Endothelial cell of umbilical vein (primary cell): ENCODE results near the gene FAAP100.

Experiments used
- EZH2 ChIP-seq: IDR thresholded peaks from 2 replicates; pipeline ENCODE4 v1.6.1; 2012; ENCODE audit warnings: borderline replicate concordance, low read depth, mild to moderate bottlenecking, moderate library complexity, low read length, inconsistent platforms; ENCODE audit not compliant: severe bottlenecking
- GATA2 ChIP-seq: IDR thresholded peaks from 2 replicates; pipeline ENCODE4 v1.7.0; 2011; ENCODE audit warnings: low read depth, mild to moderate bottlenecking, moderate library complexity, mixed read lengths, low read length; ENCODE audit not compliant: insufficient read length, insufficient read depth
- MYC ChIP-seq: IDR thresholded peaks from one replicate; pipeline ENCODE4 v1.6.1; 2011; ENCODE audit warnings: mild to moderate bottlenecking, low read depth, low read length
- POLR2A ChIP-seq: IDR thresholded peaks from 2 replicates; pipeline ENCODE4 v1.6.1; 2012; ENCODE audit warnings: low read depth, mild to moderate bottlenecking, control low read depth, low read length
- POLR2AphosphoS5 ChIP-seq: IDR thresholded peaks from 2 replicates; pipeline ENCODE4 v1.6.1; 2012; ENCODE audit warnings: low read depth, mild to moderate bottlenecking, control low read depth, low read length, moderate library complexity; ENCODE audit not compliant: insufficient read depth
- TF ChIP-seq, protein P1 (sequence below), 2 donors: IDR thresholded peaks; 1 replicate in 1 of 2; 2 replicates in 1 of 2; pipeline ENCODE4 v1.5.1; 2011; ENCODE audit warnings: low read length in 2 of 2, mild to moderate bottlenecking in 2 of 2, moderate library complexity in 2 of 2, control low read depth in 1 of 2, inconsistent platforms in 1 of 2, low read depth in 1 of 2; ENCODE audit not compliant: insufficient read depth in 1 of 2; ENCODE audit errors: extremely low read depth in 1 of 2
- TF ChIP-seq, protein P2 (sequence below): IDR thresholded peaks from 2 replicates; pipeline ENCODE4 v1.6.1; 2011; ENCODE audit not compliant: insufficient read depth, insufficient read length

DNA sequence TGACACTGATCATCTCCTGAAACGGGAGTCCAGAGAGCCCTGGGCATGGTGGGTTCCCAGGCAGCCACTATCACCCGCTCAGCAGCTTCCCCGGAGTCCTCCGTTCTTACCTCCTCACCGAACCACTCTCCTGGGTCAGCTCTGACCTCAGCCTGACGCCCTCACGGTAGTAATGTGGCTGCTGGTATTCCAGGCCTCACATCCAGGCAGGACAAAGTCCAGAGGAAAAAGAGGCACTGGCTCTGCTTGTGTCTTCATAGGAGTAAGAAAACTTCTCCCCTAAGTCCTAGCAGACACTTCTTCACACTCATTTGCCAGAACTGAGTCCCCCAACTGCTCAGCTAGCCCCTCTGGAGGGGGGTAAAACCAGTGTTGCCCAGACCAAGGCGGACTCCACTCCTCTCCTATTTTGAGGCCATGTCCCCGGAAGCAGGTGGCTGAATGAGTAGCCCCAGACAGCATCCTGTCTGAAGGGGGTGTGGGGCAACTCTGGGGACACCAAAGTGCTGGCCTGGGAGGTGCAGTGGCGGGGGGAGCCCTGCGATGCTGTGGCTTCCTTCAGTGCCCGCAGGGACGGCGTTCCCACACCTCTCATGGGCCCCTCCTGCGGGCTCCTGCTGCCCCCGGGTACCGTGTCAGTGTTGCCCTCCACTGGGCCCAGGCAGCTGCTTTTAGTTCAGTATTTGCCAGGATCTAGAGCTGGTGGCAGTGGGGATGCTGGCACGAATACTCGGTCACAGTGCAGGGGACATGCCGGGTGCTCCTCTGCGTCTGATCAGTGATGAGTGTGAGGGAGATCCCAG is 18.6 kb downstream of the FAAP100 start:
- TF ChIP-seq, protein P1, sequence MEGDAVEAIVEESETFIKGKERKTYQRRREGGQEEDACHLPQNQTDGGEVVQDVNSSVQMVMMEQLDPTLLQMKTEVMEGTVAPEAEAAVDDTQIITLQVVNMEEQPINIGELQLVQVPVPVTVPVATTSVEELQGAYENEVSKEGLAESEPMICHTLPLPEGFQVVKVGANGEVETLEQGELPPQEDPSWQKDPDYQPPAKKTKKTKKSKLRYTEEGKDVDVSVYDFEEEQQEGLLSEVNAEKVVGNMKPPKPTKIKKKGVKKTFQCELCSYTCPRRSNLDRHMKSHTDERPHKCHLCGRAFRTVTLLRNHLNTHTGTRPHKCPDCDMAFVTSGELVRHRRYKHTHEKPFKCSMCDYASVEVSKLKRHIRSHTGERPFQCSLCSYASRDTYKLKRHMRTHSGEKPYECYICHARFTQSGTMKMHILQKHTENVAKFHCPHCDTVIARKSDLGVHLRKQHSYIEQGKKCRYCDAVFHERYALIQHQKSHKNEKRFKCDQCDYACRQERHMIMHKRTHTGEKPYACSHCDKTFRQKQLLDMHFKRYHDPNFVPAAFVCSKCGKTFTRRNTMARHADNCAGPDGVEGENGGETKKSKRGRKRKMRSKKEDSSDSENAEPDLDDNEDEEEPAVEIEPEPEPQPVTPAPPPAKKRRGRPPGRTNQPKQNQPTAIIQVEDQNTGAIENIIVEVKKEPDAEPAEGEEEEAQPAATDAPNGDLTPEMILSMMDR (IDR thresholded peaks at IDR 0.05; ENCODE audit: extremely low read depth in 1 of 2, insufficient read depth in 1 of 2, low read depth in 1 of 2, low read length in 2 of 2): no peak
- TF ChIP-seq POLR2A (no peak), EZH2 (no peak), POLR2AphosphoS5 (no peak), GATA2 (no peak), MYC (no peak)
- TF ChIP-seq, protein P2, sequence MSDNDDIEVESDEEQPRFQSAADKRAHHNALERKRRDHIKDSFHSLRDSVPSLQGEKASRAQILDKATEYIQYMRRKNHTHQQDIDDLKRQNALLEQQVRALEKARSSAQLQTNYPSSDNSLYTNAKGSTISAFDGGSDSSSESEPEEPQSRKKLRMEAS: no peak
